ENCODE measurements around the gene ELMOD3.
"Not testable (repeated sequence)": the region's sequence is repeated elsewhere in the genome, so short reads cannot be mapped to it uniquely, and the experiment has no call there.

ELMOD3 gene

GRCh38 chr2:85362653-85363387 lies 8.3 kb downstream of the ELMOD3 start:
- H3K4me3 ChIP-seq (ENCODE audit: low read depth, low read length); DNase-seq (ENCODE audit: low read depth): not testable (repeated sequence)

GRCh38 chr2:85367180-85367579 lies 12.6 kb downstream of the ELMOD3 start:
- no peak for DNase-seq (ENCODE audit: low read depth)
- H3K4me3 ChIP-seq (ENCODE audit: low read depth, low read length), result no peak overlapping the region

DNA sequence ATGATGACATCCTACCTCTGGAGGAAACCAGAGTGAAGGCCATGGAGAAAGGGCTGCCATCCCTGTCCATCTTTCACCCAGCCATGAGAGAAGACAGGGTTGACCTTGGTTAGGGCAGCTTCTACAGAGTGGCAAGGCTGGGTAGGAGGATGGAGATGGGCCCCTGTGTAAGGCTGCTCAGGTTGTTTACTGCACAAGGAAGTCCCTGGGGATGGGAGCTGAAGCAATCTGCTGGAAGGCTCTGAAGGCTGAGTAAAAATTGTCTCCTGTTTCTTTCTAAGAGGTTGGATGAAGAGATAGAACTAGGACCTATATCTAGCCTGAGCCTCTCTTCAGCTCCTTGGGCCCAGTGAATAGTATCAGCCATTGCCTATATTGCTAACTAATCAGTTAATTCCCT lies 14.4 kb downstream of the ELMOD3 start:
- no peak overlapping the region for H3K4me3 ChIP-seq (ENCODE audit: low read depth, low read length)
- DNase-seq (ENCODE audit: low read depth), result peak; percentile 9

DNA sequence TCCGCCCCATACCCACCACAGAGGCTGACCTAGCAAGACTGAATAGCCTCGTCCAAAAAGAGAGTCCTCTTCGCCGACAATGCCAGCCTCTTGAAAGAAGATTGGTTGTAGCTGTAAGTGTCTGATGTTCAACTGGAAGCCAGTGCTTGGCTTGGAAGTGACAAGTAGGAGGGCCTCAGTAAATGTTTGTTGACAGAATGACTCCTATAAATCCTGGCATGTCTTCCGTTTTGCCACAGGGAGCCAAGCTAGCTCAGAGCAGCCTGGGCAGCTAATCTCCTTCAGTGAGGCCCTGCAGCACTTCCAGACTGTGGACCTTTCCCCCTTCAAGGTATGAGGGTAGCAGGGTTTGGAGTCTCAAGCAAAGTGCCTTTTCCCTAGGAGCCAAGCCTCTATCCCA lies 14.9 kb downstream of the ELMOD3 start:
- no peak for DNase-seq (ENCODE audit: low read depth)
- H3K4me3 ChIP-seq (ENCODE audit: low read depth, low read length), result no peak overlapping the region

DNA sequence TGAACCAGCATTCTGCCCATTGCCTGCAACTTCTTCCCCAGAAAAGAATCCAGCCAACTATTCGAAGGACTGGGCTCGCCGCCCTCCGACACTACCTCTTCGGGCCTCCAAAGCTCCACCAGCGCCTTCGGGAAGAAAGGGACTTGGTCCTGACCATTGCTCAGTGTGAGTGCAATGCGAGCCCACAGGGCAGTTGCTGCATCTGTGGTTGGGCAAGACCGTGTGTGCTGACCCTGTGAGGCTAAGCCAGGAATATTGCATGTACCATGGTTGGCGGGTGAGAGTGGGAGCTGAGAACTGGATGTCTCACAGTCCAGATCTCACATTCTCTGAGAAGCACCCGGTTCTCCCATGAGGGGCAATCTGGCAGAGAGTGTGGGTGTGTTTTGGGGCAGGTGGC lies 16.5 kb downstream of the ELMOD3 start:
- H3K4me3 ChIP-seq (ENCODE audit: low read depth, low read length), result no peak overlapping the region
- DNase-seq (ENCODE audit: low read depth), result no peak

GRCh38 chr2:85376291-85377065 lies 21.9 kb downstream of the ELMOD3 start:
- DNase-seq (ENCODE audit: low read depth), result no peak
- H3K4me3 ChIP-seq (ENCODE audit: low read depth, low read length), result no peak overlapping the region

DNA sequence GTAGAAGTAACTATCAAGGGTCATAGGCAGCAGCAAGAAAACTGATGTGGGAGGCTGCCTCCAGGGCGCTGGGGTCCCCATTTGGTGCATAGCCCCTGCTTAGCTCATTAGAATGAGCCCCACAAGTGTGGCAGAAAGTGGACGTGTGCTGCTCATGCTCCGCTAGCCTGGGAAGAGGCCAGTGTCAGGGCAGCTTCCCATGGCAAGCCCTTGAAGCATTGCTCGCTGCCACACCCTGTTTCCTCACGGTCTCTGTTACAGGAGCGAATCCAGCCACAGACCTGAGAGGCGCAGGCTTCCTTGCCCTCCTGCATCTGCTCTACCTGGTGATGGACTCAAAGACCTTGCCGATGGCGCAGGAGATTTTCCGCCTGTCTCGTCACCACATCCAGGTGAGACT lies 22.5 kb downstream of the ELMOD3 start:
- no peak overlapping the region for H3K4me3 ChIP-seq (ENCODE audit: low read depth, low read length)

GRCh38 chr2:85378257-85378656 lies 23.7 kb downstream of the ELMOD3 start:
- H3K4me3 ChIP-seq (ENCODE audit: low read depth, low read length), result no peak overlapping the region

More for the DNA sequence above, 22.5 kb downstream of the ELMOD3 start:
- DNase-seq (ENCODE audit: low read depth), result no peak

GRCh38 chr2:85380048-85380447 lies 25.5 kb downstream of the ELMOD3 start:
- H3K4me3 ChIP-seq (ENCODE audit: low read depth, low read length), result no peak overlapping the region
- DNase-seq (ENCODE audit: low read depth), result no peak

More at GRCh38 chr2:85378257-85378656, 23.7 kb downstream of the ELMOD3 start:
- DNase-seq (ENCODE audit: low read depth), result no peak

DNA sequence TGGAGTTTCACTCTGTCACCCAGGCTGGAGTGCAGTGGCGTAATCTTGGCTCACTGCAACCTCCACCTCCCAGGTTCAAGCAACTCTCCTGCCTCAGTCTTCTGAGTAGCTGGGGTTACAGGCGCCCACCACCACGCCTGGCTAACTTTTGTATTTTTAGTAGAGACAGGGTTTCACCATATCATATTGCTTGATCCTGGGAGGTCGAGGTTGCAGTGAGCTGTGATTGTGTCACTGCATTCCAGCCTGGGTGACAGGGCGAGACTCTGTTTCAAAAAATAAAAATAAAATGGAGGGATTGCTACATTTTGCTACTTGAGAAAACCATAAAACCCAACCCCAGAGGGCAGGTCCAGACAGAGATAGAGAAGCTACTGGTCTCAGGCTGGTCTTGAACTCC lies 28.6 kb downstream of the ELMOD3 start:
- peak; percentile 9 for DNase-seq (ENCODE audit: low read depth)
- H3K4me3 ChIP-seq (ENCODE audit: low read depth, low read length), result not testable (repeated sequence)

GRCh38 chr2:85383850-85384249 lies 29.3 kb downstream of the ELMOD3 start:
- DNase-seq (ENCODE audit: low read depth), result no peak
- H3K4me3 ChIP-seq (ENCODE audit: low read depth, low read length), result no peak overlapping the region

- H3K4me3 ChIP-seq (ENCODE audit: low read depth, low read length), result no peak overlapping the region
- no peak for DNase-seq (ENCODE audit: low read depth)
Observed at GRCh38 chr2:85385746-85386145, 31.2 kb downstream of the ELMOD3 start.

- no peak for DNase-seq (ENCODE audit: low read depth)
- no peak overlapping the region for H3K4me3 ChIP-seq (ENCODE audit: low read depth, low read length)
Observed at GRCh38 chr2:85387754-85388153, 33.2 kb downstream of the ELMOD3 start.

- DNase-seq (ENCODE audit: low read depth), result no peak
- H3K4me3 ChIP-seq (ENCODE audit: low read depth, low read length), result no peak overlapping the region
Observed at GRCh38 chr2:85388878-85389538, 34.4 kb downstream of the ELMOD3 start.

DNA sequence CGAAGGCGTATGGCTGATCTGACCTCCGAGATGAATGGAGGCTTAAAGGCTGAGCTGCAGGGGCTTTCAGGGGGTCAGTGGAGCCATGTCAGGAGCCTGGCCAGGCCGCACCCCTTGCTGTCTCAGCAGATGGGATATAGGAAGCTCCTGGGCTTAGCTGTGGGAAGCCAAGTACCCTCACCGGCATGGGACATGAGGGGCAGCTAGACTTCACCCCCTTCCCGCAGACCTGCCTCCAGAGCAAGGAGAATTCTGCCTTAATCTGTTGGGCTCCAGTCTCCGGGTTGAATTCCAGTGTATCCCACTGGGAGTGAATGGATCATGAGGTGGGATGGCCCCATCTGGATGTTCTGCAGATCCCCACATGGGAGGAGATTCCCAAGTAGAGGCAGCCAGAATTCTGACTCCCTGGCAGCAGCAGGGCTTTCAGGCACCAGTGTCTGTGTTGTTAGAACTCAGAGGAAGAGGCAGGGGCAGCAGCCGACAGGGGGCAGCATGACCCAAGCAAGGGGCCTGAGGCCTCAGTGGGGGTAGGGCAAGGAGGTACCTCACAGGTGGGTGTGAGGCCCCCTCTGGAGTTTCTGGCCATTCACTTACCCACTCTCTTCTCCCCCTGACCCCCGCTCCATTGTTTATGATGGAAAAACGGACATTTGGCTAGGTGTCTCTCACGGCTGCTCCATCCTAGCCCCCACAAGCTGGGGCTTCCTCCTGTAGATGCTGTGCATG lies 36.5 kb downstream of the ELMOD3 start:
- no peak overlapping the region for H3K4me3 ChIP-seq (ENCODE audit: low read depth, low read length)
- no peak for DNase-seq (ENCODE audit: low read depth)

DNA sequence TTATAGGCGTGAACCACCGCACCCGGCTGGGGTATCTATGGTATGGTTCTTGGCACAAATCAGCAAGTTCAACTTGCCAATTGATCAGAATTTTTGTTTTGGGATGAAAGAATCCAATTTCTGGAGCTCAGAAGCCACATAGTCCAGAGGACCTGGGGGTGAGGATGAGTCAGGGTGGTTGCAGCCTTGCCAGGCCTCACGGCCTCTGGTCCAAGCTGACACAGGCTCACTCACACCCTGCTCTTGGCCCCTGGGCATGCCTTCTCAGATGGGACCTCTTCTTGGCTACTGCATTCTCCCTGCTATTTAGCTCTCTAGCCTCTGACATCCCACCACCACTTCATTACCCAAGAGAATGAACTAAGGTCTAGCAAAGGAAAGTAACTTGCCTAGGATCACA lies 39.3 kb downstream of the ELMOD3 start:
- no peak overlapping the region for H3K4me3 ChIP-seq (ENCODE audit: low read depth, low read length)
- no peak for DNase-seq (ENCODE audit: low read depth)

DNA sequence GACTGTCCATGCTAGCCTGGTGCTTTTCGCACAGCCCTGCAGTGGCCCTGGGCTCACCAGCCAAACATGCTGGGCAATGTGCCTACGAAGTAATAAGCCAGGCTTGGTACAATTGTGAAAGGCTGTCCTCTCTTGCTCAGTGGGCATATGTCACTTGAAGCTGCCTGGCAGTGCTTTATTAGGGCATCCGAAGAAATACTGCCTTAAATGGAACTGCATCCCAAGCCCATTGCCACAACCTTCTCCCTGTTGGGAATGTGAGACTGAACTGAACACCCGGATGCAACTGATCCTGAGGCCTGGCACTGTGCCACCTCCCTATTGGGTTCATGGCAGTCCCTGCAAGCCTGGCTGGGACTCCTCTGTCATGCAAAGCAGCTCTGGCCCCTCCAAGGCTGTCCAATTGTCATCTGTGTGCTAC lies 39.7 kb downstream of the ELMOD3 start:
- no peak for DNase-seq (ENCODE audit: low read depth)

DNA sequence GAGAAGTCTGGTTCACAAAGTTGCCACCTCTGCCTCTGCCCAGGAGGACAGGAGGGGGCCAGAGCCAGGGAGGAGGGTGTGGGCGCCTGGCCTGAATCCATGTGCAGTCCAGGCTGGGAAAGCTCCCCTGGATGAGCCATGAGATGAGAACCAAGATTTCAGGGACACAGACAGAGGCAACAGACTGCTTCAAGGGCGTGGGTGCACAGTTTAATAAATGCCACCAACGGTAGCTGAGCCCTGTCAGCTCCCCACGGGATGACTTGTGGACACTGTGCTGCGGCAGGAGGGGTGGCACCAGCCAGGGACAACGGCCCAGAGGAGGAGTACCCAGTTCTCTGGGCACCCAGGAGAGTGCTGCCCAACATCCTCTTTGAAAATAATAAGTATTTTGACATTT lies 40.4 kb downstream of the ELMOD3 start:
- H3K4me3 ChIP-seq (ENCODE audit: low read depth, low read length), result no peak overlapping the region
- DNase-seq (ENCODE audit: low read depth), result no peak

More for the DNA sequence above, 39.7 kb downstream of the ELMOD3 start:
- no peak overlapping the region for H3K4me3 ChIP-seq (ENCODE audit: low read depth, low read length)

DNA sequence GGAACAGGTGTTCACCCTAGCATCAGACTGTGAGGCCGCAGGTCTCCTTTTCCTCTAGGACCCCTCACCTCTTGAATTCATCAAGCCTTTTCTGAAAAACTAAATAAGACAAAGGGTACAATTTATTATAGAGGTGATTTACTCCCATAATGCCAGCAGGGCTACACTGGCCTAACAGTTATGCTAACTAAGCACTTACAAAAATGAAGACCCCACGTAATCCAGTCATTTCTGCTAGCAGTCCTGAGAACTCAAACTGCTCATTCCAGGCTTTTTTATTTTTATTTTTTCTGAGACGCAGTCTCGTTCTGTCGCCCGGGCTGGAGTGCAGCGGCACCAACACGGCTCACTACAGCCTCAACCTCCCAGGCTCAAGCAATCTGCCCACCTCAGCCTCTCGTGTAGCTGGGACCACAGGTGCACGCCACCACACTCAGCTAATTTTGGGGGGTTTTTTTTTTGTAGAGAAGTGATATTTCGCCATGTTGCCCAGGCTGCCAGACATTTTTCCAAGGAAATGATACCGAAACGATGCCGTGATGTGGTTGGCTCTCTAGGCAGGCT lies 41.4 kb downstream of the ELMOD3 start:
- DNase-seq (ENCODE audit: low read depth), result no peak
- H3K4me3 ChIP-seq (ENCODE audit: low read depth, low read length), result no peak overlapping the region
